Astrocyte of the spinal cord (primary cell): ENCODE measurements around the gene TTLL13.

ENCODE experiments used
- DNase-seq: peaks from one replicate; pipeline ENCODE4 v3.0.0; 2011; ENCODE audit warnings: low read depth, low spot score
- H3K4me3 ChIP-seq: 2 replicates; pipeline ENCODE4 v1.5.1; 2011; ENCODE audit warnings: low read depth, mild to moderate bottlenecking, low read length, moderate library complexity
- CTCF ChIP-seq: IDR thresholded peaks from 2 replicates; pipeline ENCODE4 v1.5.1; 2012; ENCODE audit warnings: low read depth, mild to moderate bottlenecking, low read length, inconsistent platforms
- in situ Hi-C: cut with HindIII; loops from 2 replicates; pipeline ENCODE4 v1.10.0; 2017; ENCODE audit warnings: low sequenced_read_pairs

The TTLL13 gene

GRCh38 chr15:90214553-90215196 is 34.7 kb upstream of the TTLL13 start:
- no peak overlapping the region for H3K4me3 ChIP-seq
- peak; percentile 46 for TF ChIP-seq CTCF
- in situ Hi-C loops, result no loop called here
- DNase-seq, result no peak

- DNase-seq, result no peak
- in situ Hi-C loops, result no loop called here
- H3K4me3 ChIP-seq, result no peak overlapping the region
- TF ChIP-seq CTCF, result no peak
These were observed 31.5 kb upstream of the TTLL13 start for GRCh38 chr15:90217671-90218394.

- in situ Hi-C loops, result no loop called here
- H3K4me3 ChIP-seq, result no peak overlapping the region
- no peak for DNase-seq
- TF ChIP-seq CTCF, result peak; percentile 82
These were observed 29.8 kb upstream of the TTLL13 start for GRCh38 chr15:90219421-90220141.

GRCh38 chr15:90221246-90221900 is 28.0 kb upstream of the TTLL13 start:
- H3K4me3 ChIP-seq, result no peak overlapping the region
- DNase-seq, result peak; percentile 74
- in situ Hi-C loops, result no loop called here
- TF ChIP-seq CTCF, result peak; percentile 88

GRCh38 chr15:90222547-90222946 is 26.8 kb upstream of the TTLL13 start:
- in situ Hi-C loops, result no loop called here
- DNase-seq, result no peak
- H3K4me3 ChIP-seq, result no peak overlapping the region
- TF ChIP-seq CTCF, result no peak

- no peak overlapping the region for H3K4me3 ChIP-seq
- no peak for TF ChIP-seq CTCF
- no peak for DNase-seq
- in situ Hi-C loops, result no loop called here
These were observed 25.8 kb upstream of the TTLL13 start for GRCh38 chr15:90223441-90224165.
